Vagina (tissue), 2 donors: ENCODE data around the gene FDPS. TPM values are rescaled to one million over a fixed set of nuclear protein-coding genes. Genes with fewer than 3 reads are reported as not detected.
"Not testable (repeated sequence)": the region's sequence is repeated elsewhere in the genome, so short reads cannot be mapped to it uniquely, and the experiment has no call there.

Experiments
- DNase-seq, 2 donors: peaks; one replicate each; pipeline ENCODE4 v3.0.0-alpha.2; 2017; ENCODE audit errors: extremely low spot score in 2 of 2
- H3K27ac ChIP-seq: fragments of 200-600 bp; sonication (generic); one replicate; pipeline ENCODE4 v1.5.1; 2019
- H3K27me3 ChIP-seq: fragments of 200-600 bp; sonication (generic); one replicate; pipeline ENCODE4 v1.5.1; 2019
- H3K36me3 ChIP-seq, 2 donors: fragments of 200-600 bp; sonication (generic); one replicate each; pipeline ENCODE4 v1.5.1; 2017 to 2019
- H3K4me1 ChIP-seq: fragments of 200-600 bp; sonication (generic); one replicate; pipeline ENCODE4 v1.5.1; 2019
- H3K4me3 ChIP-seq, 2 donors: fragments of 200-600 bp; sonication (generic); 1 replicate in 1 of 2; 2 replicates in 1 of 2; pipeline ENCODE4 v1.5.1; 2016 to 2019
- H3K9me3 ChIP-seq: fragments of 200-600 bp; sonication (generic); one replicate; pipeline ENCODE4 v1.5.1; 2019
- CTCF ChIP-seq, 3 experiments: fragments of 450-650 bp in 2 of 3; fragments of 200-600 bp in 1 of 3; sonication (generic) in 1 of 3; IDR thresholded peaks; one replicate each; pipeline ENCODE4 v1.5.1; 2017 to 2019; ENCODE audit warnings: antibody characterized with exemption in 3 of 3, mild to moderate bottlenecking in 2 of 3, moderate library complexity in 2 of 3
- POLR2A ChIP-seq, 2 donors: fragments of 450-650 bp; IDR thresholded peaks; one replicate each; pipeline ENCODE4 v1.6.1; 2017; ENCODE audit warnings: antibody characterized with exemption in 2 of 2, mild to moderate bottlenecking in 2 of 2, moderate library complexity in 2 of 2
- POLR2AphosphoS5 ChIP-seq, 2 donors: sonication (generic); formaldehyde crosslinking; IDR thresholded peaks; one replicate each; pipeline ENCODE4 v1.9.0; 2017; ENCODE audit warnings: antibody characterized with exemption in 2 of 2, mild to moderate bottlenecking in 2 of 2, low read depth in 1 of 2; ENCODE audit not compliant: insufficient read depth in 1 of 2
- intact Hi-C: fragments of 100-400 bp; cut with DNase I; formaldehyde crosslinking; loops from one replicate; pipeline ENCODE4 v1.15.1; 2023
- total RNA-seq: library from RNA; depleted of rRNA; stranded (reverse); fragments of >200 nt; gene quantifications from one replicate; pipeline ENCODE4 v1.2.3, GENCODE V29; 2016

The FDPS gene
- total RNA-seq, 1 donor from 2014 or later, result 71.0 TPM

- TF ChIP-seq POLR2AphosphoS5 (IDR thresholded peaks at IDR 0.05; ENCODE audit: insufficient read depth in 1 of 2, low read depth in 1 of 2), result no peak
- no peak for TF ChIP-seq POLR2A (IDR thresholded peaks at IDR 0.05)
- TF ChIP-seq CTCF (IDR thresholded peaks at IDR 0.05), result peak in 1 of 3 experiments; percentile 19
- Histone ChIP-seq H3K27ac (peak overlapping the region; percentile 99), H3K4me1 (peaks cover 51% of the 10 kb centered on the region), H3K36me3 (peaks cover 0 to 22% of the 10 kb centered on the region in 2 donors), H3K4me3 (peak overlapping the region; percentile 71 to 94), H3K9me3 (no peaks in the 10 kb centered on the region), H3K27me3 (no peaks in the 10 kb centered on the region)
- intact Hi-C loops, result loop anchor here (5.0 kb wide), 3 partner anchors 48 to 237 kb away; partner anchors contain the start of genes ASH1L and HCN3
- DNase-seq, result peak in 1 of 2 donors; percentile 91
These were observed 16.3 kb downstream of the FDPS start for GRCh38 chr1:155324717-155325602.

GRCh38 chr1:155325603-155325893 lies 16.9 kb downstream of the FDPS start:
- no peaks in the 10 kb centered on the region for H3K9me3 ChIP-seq
- peaks cover 0 to 28% of the 10 kb centered on the region in 2 donors for H3K36me3 ChIP-seq
- DNase-seq, result no peak
- intact Hi-C loops, result no loop called here
- H3K4me1 ChIP-seq, result peaks cover 46% of the 10 kb centered on the region
- H3K27me3 ChIP-seq, result no peaks in the 10 kb centered on the region
- H3K4me3 ChIP-seq, result peak overlapping the region; percentile 71 to 94
- H3K27ac ChIP-seq, result peak overlapping the region; percentile 99
- TF ChIP-seq CTCF (IDR thresholded peaks at IDR 0.05) (no peak), POLR2AphosphoS5 (IDR thresholded peaks at IDR 0.05; ENCODE audit: insufficient read depth in 1 of 2, low read depth in 1 of 2) (no peak), POLR2A (IDR thresholded peaks at IDR 0.05) (no peak)

- Histone ChIP-seq H3K36me3 (peaks cover 0 to 30% of the 10 kb centered on the region in 2 donors), H3K9me3 (no peaks in the 10 kb centered on the region), H3K27ac (peak overlapping the region; percentile 99), H3K27me3 (no peaks in the 10 kb centered on the region), H3K4me1 (peaks cover 43% of the 10 kb centered on the region), H3K4me3 (no peak overlapping the region)
- no peak for DNase-seq
- TF ChIP-seq CTCF (IDR thresholded peaks at IDR 0.05) (no peak), POLR2A (IDR thresholded peaks at IDR 0.05) (no peak), POLR2AphosphoS5 (IDR thresholded peaks at IDR 0.05; ENCODE audit: insufficient read depth in 1 of 2, low read depth in 1 of 2) (no peak)
- intact Hi-C loops, result no loop called here
These were observed 17.4 kb downstream of the FDPS start for GRCh38 chr1:155326020-155326526.

GRCh38 chr1:155326631-155327037 lies 18.0 kb downstream of the FDPS start:
- TF ChIP-seq CTCF (IDR thresholded peaks at IDR 0.05), result no peak

GRCh38 chr1:155327981-155328380 lies 19.3 kb downstream of the FDPS start:
- Histone ChIP-seq H3K36me3 (peaks cover 0 to 36% of the 10 kb centered on the region in 2 donors), H3K27me3 (no peaks in the 10 kb centered on the region)
- intact Hi-C loops, result no loop called here

More at GRCh38 chr1:155326631-155327037, 18.0 kb downstream of the FDPS start:
- Histone ChIP-seq H3K36me3 (peaks cover 0 to 35% of the 10 kb centered on the region in 2 donors), H3K4me3 (no peak overlapping the region), H3K27ac (peak overlapping the region; percentile 99), H3K9me3 (no peaks in the 10 kb centered on the region), H3K4me1 (peaks cover 37% of the 10 kb centered on the region), H3K27me3 (no peaks in the 10 kb centered on the region)
- intact Hi-C loops, result no loop called here
- no peak for DNase-seq

GRCh38 chr1:155328856-155329255 lies 20.2 kb downstream of the FDPS start:
- H3K4me3 ChIP-seq, H3K27ac ChIP-seq, DNase-seq, intact Hi-C loops, H3K9me3 ChIP-seq, H3K27me3 ChIP-seq: not testable (repeated sequence)
- H3K4me1 ChIP-seq, result peaks cover 24% of the 10 kb centered on the region
- peaks cover 0 to 36% of the 10 kb centered on the region in 2 donors for H3K36me3 ChIP-seq

More at GRCh38 chr1:155327981-155328380, 19.3 kb downstream of the FDPS start:
- TF ChIP-seq POLR2AphosphoS5 (IDR thresholded peaks at IDR 0.05; ENCODE audit: insufficient read depth in 1 of 2, low read depth in 1 of 2) (no peak), CTCF (IDR thresholded peaks at IDR 0.05) (no peak), POLR2A (IDR thresholded peaks at IDR 0.05) (no peak)
- H3K4me3 ChIP-seq, result no peak overlapping the region
- DNase-seq, result no peak
- H3K27ac ChIP-seq, result no peak overlapping the region
- H3K4me1 ChIP-seq, result peaks cover 24% of the 10 kb centered on the region
- no peaks in the 10 kb centered on the region for H3K9me3 ChIP-seq
